Measurements from ENCODE around the gene MAN2A2.
"Not testable (repeated sequence)": the region's sequence is repeated elsewhere in the genome, so short reads cannot be mapped to it uniquely, and the experiment has no call there.

The MAN2A2 gene

DNA sequence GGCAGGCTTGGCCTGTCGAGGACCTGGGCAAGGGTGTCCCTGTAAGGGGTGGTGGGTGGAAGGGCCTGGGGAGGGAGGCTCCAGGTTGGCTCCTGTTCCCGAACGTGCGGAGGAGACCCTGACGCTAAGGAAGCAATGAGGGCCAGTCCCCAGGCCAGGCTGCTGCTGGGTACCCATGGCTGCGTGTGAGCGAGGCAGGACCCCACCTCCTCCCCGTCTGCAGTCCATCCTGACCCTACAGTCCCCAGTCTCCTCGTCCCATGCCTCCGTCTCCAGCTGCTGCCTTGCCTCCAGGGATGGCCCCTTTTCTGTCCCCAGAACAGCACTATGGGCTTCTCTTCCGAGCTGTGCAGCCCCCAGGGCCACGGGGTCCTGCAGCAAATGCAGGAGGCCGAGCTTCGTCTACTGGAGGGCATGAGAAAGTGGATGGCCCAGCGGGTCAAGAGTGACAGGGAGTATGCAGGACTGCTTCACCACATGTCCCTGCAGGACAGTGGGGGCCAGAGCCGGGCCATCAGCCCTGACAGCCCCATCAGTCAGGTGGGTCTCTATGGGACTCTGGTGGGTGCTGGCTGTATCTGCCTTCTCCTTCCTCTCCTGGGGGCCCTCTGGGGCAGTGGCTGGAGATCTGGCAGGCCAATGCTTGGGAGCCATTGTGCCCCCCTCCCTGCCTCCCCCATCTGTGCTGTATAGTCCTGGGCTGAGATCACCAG is 18.2 kb upstream of the MAN2A2 start:
- no peak for DNase-seq

DNA sequence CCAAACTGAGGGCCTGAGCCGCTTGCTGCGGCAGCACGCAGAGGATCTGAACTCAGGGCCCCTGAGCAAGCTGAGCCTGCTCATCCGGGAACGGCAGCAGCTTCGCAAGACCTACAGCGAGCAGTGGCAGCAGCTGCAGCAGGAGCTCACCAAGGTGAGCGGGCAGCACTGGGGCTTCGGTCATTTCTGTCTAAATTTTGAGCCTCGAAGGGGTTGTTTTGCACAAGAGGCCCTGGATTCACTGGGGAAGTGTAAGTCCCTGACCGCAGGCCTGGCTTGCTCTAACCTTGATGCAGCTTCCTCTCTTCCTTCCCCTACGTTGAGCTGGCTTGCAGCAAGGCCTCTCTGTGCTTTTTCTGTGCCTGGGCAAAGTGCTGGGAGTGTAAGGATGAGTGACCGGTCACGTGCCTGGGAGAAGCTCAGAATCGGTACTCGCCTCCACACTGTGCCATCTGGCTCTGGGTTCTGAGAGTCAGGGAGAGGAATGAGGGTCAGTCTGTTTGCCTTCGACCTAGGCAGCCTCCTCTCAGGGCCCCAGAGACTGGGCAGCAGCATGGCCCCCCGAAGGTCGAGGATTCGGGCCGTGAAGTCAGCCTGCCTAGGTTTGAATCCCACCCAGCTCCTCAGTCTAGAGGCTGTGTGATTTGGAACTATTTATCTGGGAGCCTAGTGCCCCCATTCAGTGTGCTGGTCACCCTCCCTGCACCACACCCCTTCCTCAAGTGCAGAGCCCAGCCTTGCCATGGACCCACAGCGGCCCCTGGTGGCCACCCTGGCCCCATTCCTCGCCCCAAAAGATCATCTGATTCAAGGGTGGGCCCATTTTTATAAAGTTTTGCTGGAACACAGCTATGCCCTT is 17.4 kb upstream of the MAN2A2 start:
- DNase-seq = no peak

DNA sequence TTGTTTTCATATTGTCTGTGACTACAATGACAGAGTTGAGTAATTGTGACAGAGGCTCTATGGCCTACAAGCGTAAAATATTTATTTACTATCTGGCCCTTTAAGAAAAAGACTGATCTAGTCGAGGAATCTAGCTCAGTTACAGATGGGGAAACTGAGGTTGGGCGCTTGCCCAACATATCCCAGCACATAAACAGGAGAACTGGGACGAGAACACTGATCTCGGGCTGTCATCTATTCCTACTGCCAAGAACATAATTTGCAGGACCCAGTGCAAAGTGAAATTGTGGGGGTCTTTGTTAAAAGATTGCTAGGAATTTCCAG is 16.8 kb upstream of the MAN2A2 start:
- DNase-seq = no peak

DNA sequence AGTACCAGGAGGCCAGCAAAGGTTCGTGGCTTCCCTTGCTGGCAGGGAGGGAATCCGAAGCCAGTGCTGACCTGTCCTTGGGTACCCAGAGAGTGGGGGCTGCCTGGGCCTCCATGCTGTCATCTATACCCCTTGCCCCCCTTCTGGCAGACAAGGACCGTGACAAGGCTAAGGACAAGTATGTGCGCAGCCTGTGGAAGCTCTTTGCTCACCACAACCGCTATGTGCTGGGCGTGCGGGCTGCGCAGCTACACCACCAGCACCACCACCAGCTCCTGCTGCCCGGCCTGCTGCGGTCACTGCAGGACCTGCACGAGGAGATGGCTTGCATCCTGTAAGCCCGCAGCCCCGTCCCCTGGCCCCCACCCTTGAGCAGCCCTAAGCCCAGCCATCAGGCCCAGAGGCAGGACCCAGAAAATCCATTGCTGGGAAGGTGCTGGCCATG is 16.0 kb upstream of the MAN2A2 start:
- no peak for DNase-seq

DNA sequence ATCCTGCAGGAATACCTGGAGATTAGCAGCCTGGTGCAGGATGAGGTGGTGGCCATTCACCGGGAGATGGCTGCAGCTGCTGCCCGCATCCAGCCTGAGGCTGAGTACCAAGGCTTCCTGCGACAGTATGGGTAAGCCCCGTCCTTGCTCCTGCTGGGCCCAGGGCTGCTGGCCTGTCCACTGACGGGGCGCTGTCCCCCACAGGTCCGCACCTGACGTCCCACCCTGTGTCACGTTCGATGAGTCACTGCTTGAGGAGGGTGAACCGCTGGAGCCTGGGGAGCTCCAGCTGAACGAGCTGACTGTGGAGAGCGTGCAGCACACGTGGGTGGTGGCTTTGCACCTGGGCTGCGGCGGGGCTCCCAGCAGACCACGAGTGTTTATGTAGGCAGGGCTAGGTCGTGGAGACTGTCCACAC is 13.8 kb upstream of the MAN2A2 start:
- DNase-seq = no peak

DNA sequence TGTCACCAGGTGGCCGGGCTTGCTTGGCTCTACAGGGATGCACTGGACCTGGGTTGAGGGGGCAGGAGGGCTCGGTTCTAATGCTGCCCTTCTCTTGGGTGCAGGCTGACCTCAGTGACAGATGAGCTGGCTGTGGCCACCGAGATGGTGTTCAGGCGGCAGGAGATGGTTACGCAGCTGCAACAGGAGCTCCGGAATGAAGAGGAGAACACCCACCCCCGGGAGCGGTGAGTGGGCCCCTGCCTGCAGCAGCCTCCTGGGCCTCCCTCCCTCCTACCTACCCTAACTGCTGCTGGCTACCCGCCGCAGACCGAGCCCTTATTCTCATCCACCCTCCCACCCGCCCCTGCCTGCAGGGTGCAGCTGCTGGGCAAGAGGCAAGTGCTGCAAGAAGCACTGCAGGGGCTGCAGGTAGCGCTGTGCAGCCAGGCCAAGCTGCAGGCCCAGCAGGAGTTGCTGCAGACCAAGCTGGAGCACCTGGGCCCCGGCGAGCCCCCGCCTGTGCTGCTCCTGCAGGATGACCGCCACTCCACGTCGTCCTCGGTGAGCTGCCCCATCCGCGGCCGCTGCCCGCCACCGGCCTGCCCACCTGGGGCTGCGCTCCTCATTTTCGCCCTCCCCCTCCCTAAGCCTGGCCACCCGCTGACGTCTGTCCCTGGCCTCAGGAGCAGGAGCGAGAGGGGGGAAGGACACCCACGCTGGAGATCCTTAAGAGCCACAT is 13.2 kb upstream of the MAN2A2 start:
- DNase-seq = no peak

DNA sequence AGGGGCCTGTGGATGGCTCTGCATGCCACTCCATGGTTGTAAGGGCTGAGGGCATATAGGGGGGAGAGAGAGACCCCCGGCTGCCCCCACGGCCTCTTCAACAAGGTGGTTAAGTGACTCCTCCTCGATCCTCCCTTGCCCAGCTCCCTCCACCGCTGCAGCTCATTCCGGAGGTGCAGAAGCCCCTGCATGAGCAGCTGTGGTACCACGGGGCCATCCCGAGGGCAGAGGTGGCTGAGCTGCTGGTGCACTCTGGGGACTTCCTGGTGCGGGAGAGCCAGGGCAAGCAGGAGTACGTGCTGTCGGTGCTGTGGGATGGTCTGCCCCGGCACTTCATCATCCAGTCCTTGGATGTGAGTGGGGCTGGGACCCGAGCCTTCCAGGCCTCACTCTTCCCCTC is 12.3 kb upstream of the MAN2A2 start:
- DNase-seq = no peak

DNA sequence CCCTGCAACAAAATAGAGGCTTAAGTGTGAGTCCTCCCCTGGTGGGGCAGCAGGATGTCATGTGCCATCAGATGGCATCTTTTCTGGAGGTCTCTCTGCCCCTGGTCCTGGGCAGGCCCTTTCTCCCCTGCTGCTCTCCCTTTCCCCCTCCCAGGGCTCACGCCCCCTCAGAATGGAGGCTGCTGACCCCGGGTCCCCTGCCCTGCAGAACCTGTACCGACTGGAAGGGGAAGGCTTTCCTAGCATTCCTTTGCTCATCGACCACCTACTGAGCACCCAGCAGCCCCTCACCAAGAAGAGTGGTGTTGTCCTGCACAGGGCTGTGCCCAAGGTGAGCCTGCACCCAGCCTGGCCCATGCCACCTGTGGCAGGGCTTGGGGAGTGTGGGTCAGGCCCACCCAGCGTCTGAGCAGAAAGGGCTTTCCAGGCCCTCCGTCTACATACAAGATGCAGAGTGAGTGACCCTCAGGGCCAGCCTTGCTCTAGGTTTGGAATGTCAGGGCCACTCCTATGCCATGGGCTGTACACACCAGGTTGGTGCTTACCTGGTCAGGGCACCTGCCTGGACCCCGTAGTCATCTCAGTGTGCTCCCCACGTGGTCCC is 11.7 kb upstream of the MAN2A2 start:
- DNase-seq = no peak

DNA sequence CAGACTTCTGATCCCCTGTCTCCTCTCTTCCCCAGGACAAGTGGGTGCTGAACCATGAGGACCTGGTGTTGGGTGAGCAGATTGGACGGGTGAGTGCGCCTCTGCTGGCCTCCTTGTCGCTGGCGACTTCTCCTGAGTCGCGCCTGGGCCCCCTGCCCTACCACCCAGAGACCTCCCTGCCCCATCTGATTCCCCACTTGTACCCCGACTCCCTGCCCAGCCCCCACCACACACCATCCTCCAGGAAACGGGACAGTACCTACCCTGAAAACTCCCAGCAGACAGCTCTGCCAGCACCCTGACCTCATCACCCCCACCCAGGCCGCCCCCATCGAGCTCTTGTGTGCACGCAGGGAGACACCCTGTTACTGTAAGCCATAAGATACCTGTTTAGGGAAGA is 11.1 kb upstream of the MAN2A2 start:
- DNase-seq = no peak

DNA sequence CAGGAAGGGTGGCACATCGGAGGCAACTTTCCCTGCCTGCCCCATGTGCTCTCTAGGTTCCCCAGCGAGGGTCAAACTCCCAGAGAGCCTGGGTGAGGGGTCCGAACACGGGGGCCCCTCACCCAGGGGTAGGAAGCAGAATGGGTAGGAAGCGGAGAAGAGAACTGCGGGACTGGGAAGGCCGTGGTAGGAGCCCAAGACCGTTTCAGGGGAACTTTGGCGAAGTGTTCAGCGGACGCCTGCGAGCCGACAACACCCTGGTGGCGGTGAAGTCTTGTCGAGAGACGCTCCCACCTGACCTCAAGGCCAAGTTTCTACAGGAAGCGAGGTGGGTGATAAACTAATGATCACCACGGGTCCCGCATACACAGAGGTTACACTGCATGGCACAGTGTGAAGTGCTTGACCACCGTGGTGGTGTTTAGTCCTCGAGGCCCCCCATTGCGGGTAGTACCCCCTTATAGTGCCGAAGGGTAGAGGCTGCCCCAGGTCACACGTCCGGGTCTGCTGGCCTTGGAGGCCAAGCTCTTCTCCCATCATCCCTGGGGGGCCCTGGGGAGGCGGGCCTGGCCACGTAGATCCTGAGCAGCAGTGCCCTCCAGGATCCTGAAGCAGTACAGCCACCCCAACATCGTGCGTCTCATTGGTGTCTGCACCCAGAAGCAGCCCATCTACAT is 10.5 kb upstream of the MAN2A2 start:
- DNase-seq = no peak

DNA sequence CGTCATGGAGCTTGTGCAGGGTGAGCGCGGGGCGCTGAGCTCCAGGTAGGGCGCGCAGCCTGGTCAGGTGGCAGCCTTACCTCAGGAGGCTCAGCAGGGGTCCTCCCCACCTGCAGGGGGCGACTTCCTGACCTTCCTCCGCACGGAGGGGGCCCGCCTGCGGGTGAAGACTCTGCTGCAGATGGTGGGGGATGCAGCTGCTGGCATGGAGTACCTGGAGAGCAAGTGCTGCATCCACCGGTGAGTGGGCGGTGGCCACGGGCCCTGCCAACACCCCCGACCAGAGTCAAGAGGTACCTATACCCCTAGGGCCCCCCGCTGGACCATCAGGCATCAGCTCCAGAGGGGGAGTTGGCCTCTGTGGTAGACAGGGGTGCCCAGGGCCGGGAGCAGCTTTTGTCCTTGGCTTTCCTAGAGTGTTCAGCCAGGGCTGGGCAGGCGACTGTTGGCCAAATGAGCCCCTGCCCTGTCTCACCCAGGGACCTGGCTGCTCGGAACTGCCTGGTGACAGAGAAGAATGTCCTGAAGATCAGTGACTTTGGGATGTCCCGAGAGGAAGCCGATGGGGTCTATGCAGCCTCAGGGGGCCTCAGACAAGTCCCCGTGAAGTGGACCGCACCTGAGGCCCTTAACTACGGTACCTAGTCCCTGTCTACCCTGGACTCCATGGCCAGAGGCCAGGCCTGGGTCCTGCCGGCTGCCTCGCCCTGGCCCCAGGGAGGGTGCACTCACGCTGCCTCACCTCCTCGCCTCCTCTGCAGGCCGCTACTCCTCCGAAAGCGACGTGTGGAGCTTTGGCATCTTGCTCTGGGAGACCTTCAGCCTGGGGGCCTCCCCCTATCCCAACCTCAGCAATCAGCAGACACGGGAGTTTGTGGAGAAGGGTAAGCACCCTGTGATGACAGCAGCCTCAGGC is 9.7 kb upstream of the MAN2A2 start:
- DNase-seq = no peak

DNA sequence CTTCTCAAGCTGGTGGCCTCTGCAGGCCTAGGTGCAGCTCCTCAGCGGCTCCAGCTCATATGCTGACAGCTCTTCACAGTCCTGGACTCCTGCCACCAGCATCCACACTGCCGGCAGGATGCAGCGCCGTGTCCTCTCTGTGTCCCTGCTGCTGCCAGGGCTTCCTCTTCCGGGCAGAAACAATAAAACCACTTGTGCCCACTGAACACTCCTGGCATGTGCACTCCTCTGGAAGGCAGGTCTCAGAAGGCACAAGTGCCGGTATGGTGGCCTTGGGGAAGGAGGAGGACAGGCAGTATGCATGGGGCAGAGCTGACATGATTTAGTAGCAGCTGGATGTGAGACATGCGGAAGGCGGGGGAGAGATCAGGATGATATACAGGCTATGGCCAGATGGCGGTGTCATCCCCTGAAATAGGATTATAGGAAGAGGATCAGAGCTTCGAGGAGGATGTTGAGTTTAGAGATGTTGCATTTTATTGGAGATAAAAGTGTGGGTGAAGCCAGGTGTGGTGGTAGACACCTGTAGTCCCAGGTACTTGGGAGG is 7.5 kb upstream of the MAN2A2 start:
- no peak for DNase-seq

DNA sequence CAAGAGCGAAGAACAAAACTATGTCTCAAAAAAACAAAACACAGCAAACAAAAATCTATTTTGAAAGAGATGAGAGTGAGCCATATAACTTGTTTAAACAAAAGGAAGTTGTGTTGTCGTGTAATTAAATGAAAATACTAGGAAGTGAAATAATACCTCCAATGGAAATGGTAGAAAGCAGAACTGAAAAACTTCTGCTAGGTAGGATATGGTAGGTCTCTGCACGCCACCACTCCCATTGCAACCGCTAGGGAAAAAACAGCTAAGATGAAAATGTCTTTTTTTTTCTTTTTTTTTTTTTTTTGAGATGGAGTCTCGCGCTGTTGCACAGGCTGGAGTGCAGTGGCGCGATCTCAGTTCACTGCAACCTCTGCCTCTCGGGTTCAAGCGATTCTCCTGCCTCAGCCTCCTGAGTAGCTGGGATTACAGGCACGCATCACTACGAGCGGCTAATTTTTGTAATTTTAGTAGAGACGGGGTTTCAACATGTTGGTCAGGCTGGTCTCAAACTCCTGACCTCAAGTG is 5.9 kb upstream of the MAN2A2 start:
- not testable (repeated sequence) for DNase-seq

DNA sequence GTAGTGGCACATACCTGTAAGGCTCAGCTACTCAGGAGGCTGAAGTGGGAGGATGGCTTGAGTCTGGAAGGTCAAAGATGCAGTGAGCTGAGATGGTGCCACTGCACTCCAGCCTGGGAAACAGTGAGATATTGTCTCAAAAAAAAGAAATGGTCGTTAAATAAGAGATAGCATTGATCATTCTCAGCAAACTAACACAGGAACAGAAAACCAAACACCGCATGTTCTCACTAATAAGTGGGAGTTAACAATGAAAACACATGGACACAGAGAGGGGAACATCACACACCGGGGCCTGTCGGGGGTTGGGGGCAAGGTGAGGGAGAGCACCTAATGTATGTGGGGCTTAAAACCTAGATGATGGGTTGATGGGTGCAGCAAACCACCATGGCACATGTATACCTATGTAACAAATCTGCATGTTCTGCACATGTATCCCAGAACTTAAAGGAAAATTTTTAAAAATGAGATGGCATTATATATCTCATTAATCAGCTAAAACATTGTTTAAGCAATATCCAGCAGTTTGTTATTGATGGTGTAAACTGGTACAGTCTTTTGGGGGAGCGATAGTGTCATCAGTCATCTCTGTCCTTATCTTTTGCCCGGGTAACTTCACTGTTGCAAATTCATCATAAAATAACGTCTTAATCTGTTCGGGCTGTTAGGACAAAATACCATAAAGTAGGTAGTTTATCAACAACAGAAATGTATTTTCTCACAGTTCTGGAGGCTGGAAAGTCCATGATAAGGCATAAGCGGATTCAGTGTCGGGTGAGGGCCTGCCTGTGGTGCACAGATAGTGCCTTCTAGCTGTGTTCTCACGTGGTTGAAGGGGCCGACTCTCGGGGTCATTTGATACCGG is 1.7 kb upstream of the MAN2A2 start:
- DNase-seq = no peak

DNA sequence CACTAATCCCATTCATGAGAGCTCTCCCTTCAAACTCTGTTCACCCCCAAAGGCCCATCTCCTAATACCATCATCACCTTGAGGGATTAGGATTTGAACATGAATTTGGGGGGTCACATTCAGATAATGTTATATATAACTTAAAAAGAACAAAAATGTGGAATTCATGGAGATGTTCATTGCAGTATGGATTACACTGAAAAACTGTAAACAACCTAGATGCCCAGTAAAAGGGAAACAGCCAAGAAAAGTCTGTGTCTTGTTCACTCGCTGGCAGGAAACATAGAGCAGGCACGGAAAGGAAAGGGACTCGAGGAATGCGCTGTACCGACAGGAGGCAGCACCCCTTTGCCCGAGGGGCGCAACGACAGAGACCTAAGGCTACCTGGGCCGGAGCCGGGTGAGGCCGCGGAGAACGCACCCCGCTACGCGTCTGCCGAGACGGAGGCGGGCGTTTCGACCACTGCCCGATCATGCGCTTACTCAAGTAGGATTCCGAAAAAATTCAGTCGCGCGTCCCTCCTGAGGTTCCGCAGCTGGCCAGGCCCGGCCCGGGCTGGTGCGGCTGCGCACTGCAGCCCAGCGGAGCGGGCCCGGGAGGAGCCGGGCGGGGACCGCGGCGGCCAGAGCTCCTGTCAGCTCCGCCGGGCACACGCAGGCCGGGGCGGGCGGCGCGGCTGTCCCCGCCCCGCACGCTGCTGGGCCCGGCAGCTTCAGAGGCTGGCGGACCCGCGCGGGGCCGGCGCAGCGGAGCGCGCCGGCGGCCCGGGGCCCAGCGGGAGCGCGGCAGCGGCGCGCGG is 862 bp upstream of the MAN2A2 start:
- DNase-seq = peak; percentile 12

DNA sequence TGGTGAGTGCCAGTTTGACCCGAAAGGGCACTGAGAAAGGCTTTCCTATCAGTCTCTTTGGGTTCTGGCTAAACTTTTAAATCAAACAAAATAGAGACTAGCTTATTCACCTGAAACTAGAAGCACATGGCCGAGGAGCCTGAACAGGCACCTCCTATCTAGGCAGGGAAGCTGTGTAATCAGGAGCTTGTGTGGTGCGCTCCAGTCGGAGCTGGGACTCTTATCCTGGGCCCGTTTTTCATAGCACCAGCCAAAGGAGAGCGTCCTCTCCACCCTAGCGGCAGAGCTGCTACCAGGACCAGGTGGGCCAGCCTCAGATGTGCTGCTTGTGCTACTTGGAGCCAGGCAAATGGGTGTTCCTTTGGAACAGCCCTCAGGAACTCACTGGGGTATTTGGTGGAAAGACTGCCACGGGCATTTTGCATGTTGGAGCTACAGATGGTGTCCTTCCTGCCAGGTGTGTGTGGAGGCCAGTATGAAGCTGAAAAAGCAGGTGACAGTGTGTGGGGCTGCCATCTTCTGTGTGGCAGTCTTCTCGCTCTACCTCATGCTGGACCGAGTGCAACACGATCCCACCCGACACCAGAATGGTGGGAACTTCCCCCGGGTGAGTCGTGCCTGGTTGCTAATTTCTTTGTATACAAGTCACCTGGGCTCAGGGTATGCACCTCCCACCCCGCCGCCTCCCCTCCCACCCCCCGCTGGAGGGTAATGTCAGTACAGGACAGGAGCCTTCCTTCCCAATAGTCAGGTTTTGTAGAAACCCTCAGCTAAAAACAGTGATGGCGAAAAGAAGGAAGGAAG is 833 bp downstream of the MAN2A2 start:
- DNase-seq = no peak

DNA sequence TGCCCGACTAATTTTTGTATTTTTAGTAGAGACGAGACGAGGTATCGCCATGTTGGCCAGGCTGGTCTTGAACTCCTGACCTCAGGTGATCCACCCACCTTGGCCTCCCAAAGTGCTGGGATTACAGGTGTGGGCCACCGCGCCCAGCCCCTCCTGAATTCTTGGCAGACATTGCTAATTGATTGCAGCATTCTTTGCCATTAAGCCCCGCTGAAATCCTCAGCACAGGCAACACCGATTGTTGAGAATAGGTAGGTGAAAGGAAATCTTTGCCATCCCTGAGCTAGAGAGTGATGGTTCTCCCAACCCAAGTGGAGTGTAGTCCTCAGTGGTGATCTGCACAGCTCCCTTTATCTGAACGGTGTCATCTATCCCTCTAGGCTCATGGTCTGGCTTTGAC is 1.6 kb downstream of the MAN2A2 start:
- DNase-seq = no peak

Measured in NCI-H748 treated with DMSO at 0.1 percent for 48 hours (cell line).